Stimulated activated CD4-positive, alpha-beta T cell treated with anti-CD3 and anti-CD28 coated beads, Interleukin-2, amount 100 ng/mL, for 48 hours (primary cell): Measurements from ENCODE around the gene MSRB1.
"Not testable (repeated sequence)": the region's sequence is repeated elsewhere in the genome, so short reads cannot be mapped to it uniquely, and the experiment has no call there.

ENCODE experiments used
- DNase-seq, 2 donors: peaks; one replicate each; pipeline ENCODE4 v3.0.0-alpha.2; 2020

Gene MSRB1

DNA sequence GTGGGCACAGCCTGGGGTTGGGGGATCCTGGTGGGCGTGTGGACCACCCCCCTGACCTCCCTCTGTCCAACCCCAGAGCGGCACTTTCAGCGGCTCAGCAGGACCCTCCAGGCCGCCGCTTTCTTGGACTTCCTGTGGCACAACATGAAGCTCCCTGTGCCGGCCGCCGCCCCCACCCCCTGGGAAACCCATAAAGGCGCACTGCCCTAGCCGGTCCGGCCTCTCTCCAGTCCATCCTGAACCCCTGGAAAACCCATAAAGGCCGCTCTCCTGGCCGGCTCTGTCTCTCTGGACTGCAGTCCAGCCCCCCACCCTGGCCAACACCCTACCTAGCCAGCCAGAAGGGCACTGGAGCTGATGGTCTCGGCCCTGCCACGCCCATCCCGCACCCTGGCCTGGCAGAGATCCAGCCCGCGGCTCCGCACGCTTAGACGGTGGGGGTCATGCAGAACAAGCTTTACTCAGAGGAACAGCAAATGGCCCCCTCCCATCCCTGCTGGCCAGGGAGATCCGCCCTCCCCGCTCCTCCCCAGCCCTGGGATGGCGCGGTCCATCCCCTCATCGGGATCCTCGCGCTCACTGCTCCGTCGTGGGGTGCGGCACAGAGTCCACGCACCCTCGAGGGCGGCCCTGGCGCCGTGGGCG, 35.6 kb upstream of the MSRB1 start:
- no peak for DNase-seq

DNA sequence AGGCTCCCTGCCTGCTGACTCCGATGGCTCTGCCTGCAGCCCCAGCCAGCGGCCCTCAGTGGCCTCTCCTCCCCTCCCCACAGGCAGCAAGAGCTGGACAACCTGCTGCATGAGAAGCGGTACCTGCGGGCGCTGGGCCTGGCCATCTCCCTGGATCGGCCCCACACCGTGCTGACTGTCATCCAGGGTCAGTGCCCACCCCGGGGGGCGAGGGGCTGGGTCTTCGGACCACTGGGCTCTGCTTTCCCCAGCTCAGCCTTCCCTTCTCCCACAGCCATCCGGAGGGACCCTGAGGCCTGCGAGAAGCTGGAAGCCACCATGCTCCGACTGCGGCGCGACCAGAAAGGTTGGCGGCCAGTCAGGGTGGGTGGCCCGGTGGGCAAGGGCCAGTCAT, 34.9 kb upstream of the MSRB1 start:
- no peak for DNase-seq

GRCh38 chr16:1976951-1977874, 34.2 kb upstream of the MSRB1 start:
- no peak for DNase-seq

DNA sequence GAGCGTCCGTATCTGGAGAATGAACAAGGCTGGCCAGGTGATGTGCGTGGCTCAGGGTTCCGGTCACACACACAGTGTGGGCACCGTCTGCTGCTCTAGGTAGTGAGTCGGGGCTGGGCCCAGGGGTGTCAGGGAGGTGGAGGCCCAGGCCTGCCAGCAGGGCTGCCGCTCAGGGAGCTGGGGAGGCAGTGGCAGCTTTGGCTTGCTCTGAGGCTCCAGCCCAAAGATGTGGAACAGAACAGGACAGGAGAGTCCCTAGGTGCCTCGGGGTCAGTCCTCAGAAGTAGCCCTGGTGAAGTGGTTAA, 33.2 kb upstream of the MSRB1 start:
- no peak for DNase-seq

GRCh38 chr16:1975432-1976215, 32.6 kb upstream of the MSRB1 start:
- DNase-seq, result no peak

GRCh38 chr16:1974157-1975070, 31.4 kb upstream of the MSRB1 start:
- no peak for DNase-seq

DNA sequence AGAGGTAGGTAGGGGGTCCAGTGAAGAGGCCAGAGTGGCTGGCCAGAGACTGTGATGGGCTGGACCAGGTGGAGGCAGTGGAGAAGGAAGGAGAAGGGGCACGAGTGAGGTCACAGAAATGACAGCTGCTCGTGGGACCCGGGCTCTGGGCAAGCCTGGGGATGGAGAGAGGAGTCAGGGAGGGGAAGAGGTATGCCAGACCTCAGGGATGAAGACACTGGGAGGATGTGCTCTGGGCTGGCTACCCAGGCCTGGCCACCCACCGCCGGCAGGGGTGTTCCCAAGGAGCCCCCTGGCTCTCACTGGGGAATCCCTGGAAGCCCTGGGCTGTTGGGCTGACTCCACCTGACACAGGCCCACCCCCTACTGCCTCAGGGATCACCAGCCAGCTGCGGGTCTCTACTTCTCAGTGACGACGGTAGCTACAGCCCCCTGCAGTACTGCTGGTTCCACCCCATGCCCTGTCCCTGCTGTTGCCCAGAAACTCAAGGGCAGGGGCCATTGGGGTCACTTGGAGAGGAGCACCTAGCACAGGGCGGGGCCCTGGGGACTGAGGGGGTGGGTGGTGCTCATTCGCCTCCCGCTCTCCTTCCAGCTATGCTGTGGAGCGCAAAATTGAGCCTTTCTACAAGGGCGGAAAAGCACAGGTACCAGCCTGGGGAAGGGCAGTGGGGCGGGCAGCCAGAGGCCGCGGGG, 30.6 kb upstream of the MSRB1 start:
- DNase-seq, result no peak

DNA sequence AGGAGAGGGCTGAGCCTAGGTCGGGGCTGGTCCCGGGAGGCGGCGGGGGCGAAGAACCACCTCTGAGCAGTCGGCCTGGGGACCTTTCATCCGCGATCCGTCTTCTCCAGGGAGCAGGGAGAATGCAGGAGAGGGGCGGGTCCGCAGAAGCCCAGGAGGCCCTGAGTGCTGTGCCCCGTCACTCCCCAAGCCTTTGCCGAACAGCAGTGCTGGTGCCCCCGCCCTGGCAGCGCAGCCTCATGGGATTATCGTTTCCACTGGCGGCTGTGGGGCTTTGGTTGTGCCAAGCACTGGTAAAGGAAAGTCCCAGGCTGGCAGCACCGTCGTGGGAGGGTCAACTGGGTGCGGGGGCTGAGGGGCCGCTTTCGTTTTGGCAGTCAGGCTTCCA, 29.5 kb upstream of the MSRB1 start:
- no peak for DNase-seq

- DNase-seq, result peak; percentile 97
These were observed 28.9 kb upstream of the MSRB1 start, which contains the start of gene TBL3 for GRCh38 chr16:1971796-1972489. TSS of gene TBL3 (plus strand) at chr16:1972053. CDS start at chr16:1972165, 112 bp downstream.

DNA sequence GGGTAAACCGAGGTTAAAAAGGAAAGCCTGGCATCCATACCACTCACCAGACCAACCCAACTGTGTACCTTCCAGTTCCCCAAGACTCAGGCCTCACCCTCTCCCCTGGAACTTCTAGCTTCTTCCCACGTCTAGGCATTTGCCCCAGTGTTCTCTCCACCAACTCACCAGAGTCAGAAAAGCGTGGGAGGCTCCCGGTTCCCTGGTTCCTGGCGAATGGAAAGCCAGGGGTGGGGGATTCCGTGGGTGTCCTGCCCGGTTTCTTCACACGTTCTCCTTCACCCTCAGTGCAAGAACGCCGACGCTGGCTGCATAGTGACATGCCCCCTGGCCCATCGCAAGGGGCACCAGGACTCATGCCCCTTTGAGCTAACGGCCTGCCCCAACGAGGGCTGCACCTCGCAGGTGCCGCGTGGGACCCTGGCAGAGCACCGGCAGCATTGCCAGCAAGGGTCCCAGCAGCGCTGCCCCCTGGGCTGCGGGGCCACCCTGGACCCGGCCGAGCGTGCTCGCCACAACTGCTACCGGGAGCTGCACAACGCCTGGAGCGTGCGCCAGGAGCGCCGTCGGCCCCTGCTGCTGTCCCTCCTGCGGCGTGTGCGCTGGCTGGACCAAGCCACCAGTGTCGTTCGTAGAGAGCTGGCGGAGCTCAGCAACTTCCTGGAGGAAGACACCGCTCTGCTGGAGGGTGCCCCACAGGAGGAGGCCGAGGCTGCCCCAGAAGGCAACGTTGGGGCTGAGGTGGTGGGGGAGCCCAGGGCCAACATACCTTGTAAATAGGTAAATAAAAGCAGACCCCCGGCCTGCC, 25.4 kb upstream of the MSRB1 start:
- DNase-seq, result no peak

GRCh38 chr16:1966460-1966859, 23.5 kb upstream of the MSRB1 start, which contains the start of gene RNF151:
TSS of gene RNF151 (plus strand) at chr16:1966856. CDS start at chr16:1966882, 26 bp downstream.
- DNase-seq, result no peak

GRCh38 chr16:1965396-1966001, 22.5 kb upstream of the MSRB1 start:
- no peak for DNase-seq

GRCh38 chr16:1964506-1965395, 21.8 kb upstream of the MSRB1 start, which contains the start of gene RPS2:
TSS of gene RPS2 (minus strand) at chr16:1964826. CDS start at chr16:1964625, 201 bp downstream.
- peak; percentile 97 to 99 for DNase-seq

DNA sequence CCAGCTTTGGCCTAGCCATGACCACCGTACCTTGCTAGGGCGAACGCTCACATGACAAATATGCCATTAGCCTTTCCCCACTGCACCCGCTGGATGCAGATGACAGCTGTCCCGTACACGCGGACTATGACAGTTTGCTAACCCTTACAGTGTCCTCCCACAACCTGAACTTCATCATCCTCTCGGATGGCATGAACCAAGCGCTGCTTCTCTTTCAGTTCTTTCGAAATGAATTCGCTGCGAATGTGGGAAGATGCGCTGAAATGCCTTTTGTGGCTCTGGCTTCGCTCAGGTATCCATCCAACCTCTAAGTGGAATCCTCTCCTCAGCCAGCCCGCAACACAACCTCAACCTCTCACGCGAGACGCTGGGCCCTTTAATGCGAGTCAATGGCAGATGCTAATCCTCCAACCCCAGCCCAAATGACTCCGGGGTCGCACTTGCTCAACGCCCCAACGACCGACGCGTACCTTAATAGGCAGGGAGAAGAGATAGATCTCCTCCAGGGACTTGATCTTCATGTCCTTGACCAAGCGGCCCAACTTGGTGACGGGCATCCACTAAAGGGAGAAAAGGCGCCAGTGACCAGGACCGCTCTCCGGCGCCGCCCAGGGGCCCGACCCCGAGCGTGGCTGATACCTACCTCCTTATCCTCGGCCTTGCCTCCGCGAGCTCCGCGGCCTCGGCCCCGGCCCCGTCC, 21.0 kb upstream of the MSRB1 start:
- DNase-seq, result peak in 1 of 2 donors; percentile 46

DNA sequence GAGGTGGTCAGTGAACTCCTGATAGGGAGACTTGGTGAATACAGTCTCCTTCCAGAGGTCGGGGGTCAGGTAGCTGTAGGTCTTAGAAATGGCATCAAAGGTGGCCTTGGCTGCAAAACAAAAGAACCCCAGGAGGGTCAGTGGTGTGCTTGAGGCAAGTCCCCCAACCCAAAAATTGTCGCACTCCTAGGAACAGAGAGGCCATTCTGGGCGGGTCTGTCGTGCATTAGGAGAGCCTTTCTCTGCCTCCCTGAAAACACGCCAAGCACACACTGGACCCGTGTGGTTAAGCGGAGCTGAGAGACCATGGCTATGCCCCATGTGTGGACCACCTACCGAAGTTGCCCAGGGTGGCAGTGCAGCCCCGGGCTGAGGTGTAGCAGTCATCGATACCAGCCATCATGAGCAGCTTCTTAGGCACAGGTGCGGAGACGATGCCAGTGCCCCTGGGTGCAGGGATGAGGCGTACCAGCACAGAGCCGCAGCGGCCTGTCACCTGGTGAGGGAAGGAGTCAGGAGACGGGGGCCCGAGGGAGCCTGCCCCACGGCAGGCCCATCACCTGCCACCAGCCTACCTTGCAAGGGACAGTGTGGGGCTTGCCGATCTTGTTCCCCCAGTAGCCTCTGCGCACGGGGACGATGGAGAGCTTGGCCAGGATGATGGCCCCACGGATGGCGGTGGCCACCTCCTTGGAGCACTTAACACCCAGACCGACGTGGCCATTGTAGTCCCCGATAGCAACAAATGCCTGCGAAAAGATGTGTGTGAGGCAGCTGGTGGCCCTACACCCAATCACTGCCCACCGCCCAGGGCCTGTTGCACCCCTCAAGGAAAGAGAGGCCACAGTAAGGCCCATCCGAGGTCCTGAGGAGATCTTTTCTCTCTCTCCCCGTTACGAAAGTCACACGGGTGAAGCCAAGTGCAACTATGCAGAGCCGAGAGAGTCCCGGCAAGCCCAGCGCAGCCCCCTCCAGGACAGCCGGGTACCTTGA, 19.5 kb upstream of the MSRB1 start:
- not testable (repeated sequence) for DNase-seq

GRCh38 chr16:1961651-1962067, 18.7 kb upstream of the MSRB1 start:
- DNase-seq, result no peak
